HG02970 (cell line): ENCODE results near the gene HACD2.

ENCODE experiments used
- ATAC-seq: cut with Tn5 transposase; IDR thresholded peaks from one replicate; pipeline ENCODE4 v1.9.1; 2021; ENCODE audit warnings: mild to moderate bottlenecking, moderate library complexity, moderate number of reproducible peaks; ENCODE audit not compliant: unreplicated experiment, low FRiP score

HACD2 gene

GRCh38 chr3:123449997-123450604, 134.8 kb downstream of the HACD2 start:
- no peak for ATAC-seq

GRCh38 chr3:123449102-123449996, 135.5 kb downstream of the HACD2 start:
- no peak for ATAC-seq

- ATAC-seq, result no peak
These were observed 136.2 kb downstream of the HACD2 start, which contains the start of gene ADCY5 for GRCh38 chr3:123448536-123449101. TSS of gene ADCY5 (minus strand) at chr3:123449090. CDS start at chr3:123448545, 545 bp downstream.

GRCh38 chr3:123447749-123448517, 136.9 kb downstream of the HACD2 start:
- ATAC-seq, result no peak

GRCh38 chr3:123447416-123447748, 137.5 kb downstream of the HACD2 start:
- ATAC-seq, result no peak

- ATAC-seq, result no peak
These were observed 138.2 kb downstream of the HACD2 start for GRCh38 chr3:123446610-123447109.

- ATAC-seq, result no peak
These were observed 138.6 kb downstream of the HACD2 start for GRCh38 chr3:123446210-123446609.

GRCh38 chr3:123445702-123446101, 139.2 kb downstream of the HACD2 start:
- ATAC-seq, result no peak

GRCh38 chr3:123444744-123445143, 140.1 kb downstream of the HACD2 start:
- no peak for ATAC-seq

GRCh38 chr3:123444023-123444422, 140.8 kb downstream of the HACD2 start:
- no peak for ATAC-seq

- no peak for ATAC-seq
These were observed 141.9 kb downstream of the HACD2 start for GRCh38 chr3:123442908-123443307.

GRCh38 chr3:123442125-123442524, 142.7 kb downstream of the HACD2 start:
- ATAC-seq, result no peak
